ENCODE measurements around the gene ZNF579.

- TF ChIP-seq CTCF (IDR thresholded peaks at IDR 0.05 in 2 of 3, conservative IDR thresholded peaks at IDR 0.05 in 1 of 3; ENCODE audit: control insufficient read depth in 2 of 3, extremely low read depth in 1 of 3, insufficient read depth in 1 of 3, low read depth in 3 of 3, low read length in 3 of 3), result no peak
- TF ChIP-seq ESRRA (IDR thresholded peaks at IDR 0.05; ENCODE audit: low read length), result no peak
- TF ChIP-seq GABPA (IDR thresholded peaks at IDR 0.05; ENCODE audit: low read depth), result no peak
- no peak for TF ChIP-seq POLR2A (IDR thresholded peaks at IDR 0.05; ENCODE audit: low read depth, low read length)
- no peak for TF ChIP-seq EGR1 (IDR thresholded peaks at IDR 0.05; ENCODE audit: borderline replicate concordance in 1 of 2, low read depth in 2 of 2, low read length in 2 of 2)
- no peak for TF ChIP-seq ELK1 (IDR thresholded peaks at IDR 0.05; ENCODE audit: low read depth, low read length)
- no peak for TF ChIP-seq MTA2 (IDR thresholded peaks at IDR 0.05; ENCODE audit: low read depth)
- TF ChIP-seq SRF (IDR thresholded peaks at IDR 0.05; ENCODE audit: low read depth in 2 of 2, low read length in 2 of 2), result no peak
- TF ChIP-seq FOXM1 (IDR thresholded peaks at IDR 0.05; ENCODE audit: low read depth, low read length), result no peak
- TF ChIP-seq IRF3 (IDR thresholded peaks at IDR 0.05), result no peak
- TF ChIP-seq MAX (IDR thresholded peaks at IDR 0.05; ENCODE audit: low read depth, low read length), result no peak
- TF ChIP-seq NKRF (conservative IDR thresholded peaks at IDR 0.05), result no peak
- no peak for TF ChIP-seq ZNF24 (IDR thresholded peaks at IDR 0.05)
Measured at GRCh38 chr19:55623130-55623529, 42.5 kb upstream of the ZNF579 start.
